WTC11 (cell line): ENCODE results near the gene DPF1. TPM values are rescaled to one million over a fixed set of nuclear protein-coding genes. Genes with fewer than 3 reads are reported as not detected.

Experiments
- ATAC-seq: fragments of 200-7000 bp; cut with Tn5 transposase; 2 replicates; pipeline ENCODE4 v1.10.0; 2021; ENCODE audit warnings: mild to moderate bottlenecking, moderate library complexity
- CTCF ChIA-PET: fragments of 300-600 bp; sonication (Branson Sonifier 250); formaldehyde crosslinking; loops from one replicate; lab custom pipeline; 2021; ENCODE audit warnings: antibody characterized with exemption; lab: Charles Lee
- POLR2A ChIA-PET: fragments of 350-600 bp; sonication (Branson Sonifier 250); formaldehyde crosslinking; loops from one replicate; lab custom pipeline; 2021; ENCODE audit warnings: antibody characterized with exemption; lab: Charles Lee
- DNase-seq: peaks from one replicate; pipeline ENCODE4 v3.0.0; 2021; ENCODE audit warnings: low spot score
- H3K27ac Mint-ChIP-seq: 2 replicates; pipeline ENCODE4 v1.8.0; 2021; ENCODE audit warnings: mixed read lengths
- H3K27me3 Mint-ChIP-seq: 2 replicates; pipeline ENCODE4 v1.8.0; 2021; ENCODE audit warnings: low read depth, mild to moderate bottlenecking, moderate library complexity, mixed read lengths
- H3K36me3 Mint-ChIP-seq: 2 replicates; pipeline ENCODE4 v1.8.0; 2021; ENCODE audit warnings: mixed read lengths
- H3K4me1 Mint-ChIP-seq: 2 replicates; pipeline ENCODE4 v1.8.0; 2022; ENCODE audit warnings: mixed read lengths
- H3K4me3 Mint-ChIP-seq: 2 replicates; pipeline ENCODE4 v1.8.0; 2021; ENCODE audit warnings: mild to moderate bottlenecking, moderate library complexity, mixed read lengths
- H3K9me3 Mint-ChIP-seq: 2 replicates; pipeline ENCODE4 v1.8.0; 2021; ENCODE audit warnings: mixed read lengths
- CBFB ChIP-seq: sonication (generic); formaldehyde crosslinking; IDR thresholded peaks from 2 replicates; pipeline ENCODE4 v1.8.1; 2022; ENCODE audit warnings: mild to moderate bottlenecking, low read depth, missing genetic modification reagents
- FOXK1 ChIP-seq: sonication (generic); formaldehyde crosslinking; IDR thresholded peaks from 2 replicates; pipeline ENCODE4 v1.8.0; 2022; ENCODE audit warnings: mild to moderate bottlenecking, moderate library complexity, missing genetic modification reagents
- JAZF1 ChIP-seq: fragments of 250-450 bp; sonication (Bioruptor Pico); IDR thresholded peaks from 2 replicates; pipeline ENCODE4 v1.9.0; 2021; ENCODE audit warnings: moderate library complexity, mild to moderate bottlenecking, inconsistent platforms
- MXD4 ChIP-seq: fragments of 250-450 bp; sonication (Bioruptor Pico); IDR thresholded peaks from 2 replicates; pipeline ENCODE4 v1.8.0; 2021; ENCODE audit warnings: mild to moderate bottlenecking, moderate library complexity, borderline replicate concordance
- NFATC4 ChIP-seq: fragments of 250-450 bp; sonication (Bioruptor Pico); IDR thresholded peaks from 2 replicates; pipeline ENCODE4 v1.9.0; 2021; ENCODE audit warnings: mild to moderate bottlenecking
- NR3C1 ChIP-seq: sonication (generic); formaldehyde crosslinking; conservative IDR thresholded peaks from 2 replicates; pipeline ENCODE4 v1.8.1; 2023; ENCODE audit warnings: low read depth, mild to moderate bottlenecking, missing genetic modification reagents
- OVOL2 ChIP-seq: fragments of 250-450 bp; sonication (Bioruptor Pico); IDR thresholded peaks from 2 replicates; pipeline ENCODE4 v1.9.0; 2021; ENCODE audit warnings: mild to moderate bottlenecking, borderline replicate concordance
- SMAD3 ChIP-seq: sonication (generic); formaldehyde crosslinking; IDR thresholded peaks from 2 replicates; pipeline ENCODE4 v1.8.0; 2022; ENCODE audit warnings: missing genetic modification reagents, mild to moderate bottlenecking, borderline replicate concordance
- SMAD4 ChIP-seq: sonication (generic); formaldehyde crosslinking; IDR thresholded peaks from 2 replicates; pipeline ENCODE4 v1.8.0; 2022; ENCODE audit warnings: mild to moderate bottlenecking, missing genetic modification reagents
- ZBTB21 ChIP-seq: sonication (generic); formaldehyde crosslinking; IDR thresholded peaks from 2 replicates; pipeline ENCODE4 v1.8.1; 2023; ENCODE audit warnings: mild to moderate bottlenecking, missing genetic modification reagents, borderline replicate concordance
- ZNF232 ChIP-seq: sonication (generic); formaldehyde crosslinking; IDR thresholded peaks from 2 replicates; pipeline ENCODE4 v1.8.0; 2022; ENCODE audit warnings: mild to moderate bottlenecking, missing genetic modification reagents
- ZNF317 ChIP-seq: sonication (generic); formaldehyde crosslinking; IDR thresholded peaks from 2 replicates; pipeline ENCODE4 v1.8.1; 2023; ENCODE audit warnings: low read depth, mild to moderate bottlenecking, moderate library complexity, missing genetic modification reagents, borderline replicate concordance
- total RNA-seq: library from RNA; stranded (reverse); gene quantifications from 3 replicates; pipeline ENCODE4 v1.2.3, GENCODE V29; 2021
- TF ChIP-seq, protein P1 (sequence below): sonication (generic); formaldehyde crosslinking; IDR thresholded peaks from 2 replicates; pipeline ENCODE4 v1.8.0; 2022; ENCODE audit warnings: missing genetic modification reagents
- TF ChIP-seq, protein P2 (sequence below): sonication (generic); formaldehyde crosslinking; conservative IDR thresholded peaks from 2 replicates; pipeline ENCODE4 v1.8.1; 2022; ENCODE audit warnings: mild to moderate bottlenecking, missing genetic modification reagents
- TF ChIP-seq, protein P3 (sequence below): fragments of 200-600 bp; IDR thresholded peaks from 2 replicates; pipeline ENCODE4 v1.8.0; 2022; ENCODE audit warnings: antibody characterized with exemption
- TF ChIP-seq, protein P4 (sequence below): sonication (generic); formaldehyde crosslinking; IDR thresholded peaks from 2 replicates; pipeline ENCODE4 v1.8.1; 2022; ENCODE audit warnings: low read depth, missing genetic modification reagents, borderline replicate concordance
- TF ChIP-seq, protein P5 (sequence below): sonication (generic); formaldehyde crosslinking; IDR thresholded peaks from 2 replicates; pipeline ENCODE4 v1.8.0; 2023; ENCODE audit warnings: mild to moderate bottlenecking, missing genetic modification reagents
- TF ChIP-seq, protein P6 (sequence below): sonication (generic); formaldehyde crosslinking; IDR thresholded peaks from 2 replicates; pipeline ENCODE4 v1.8.0; 2022; ENCODE audit warnings: mild to moderate bottlenecking, missing genetic modification reagents

DPF1 gene
- total RNA-seq, 1 experiment from 2014 or later = 6.8 TPM

DNA sequence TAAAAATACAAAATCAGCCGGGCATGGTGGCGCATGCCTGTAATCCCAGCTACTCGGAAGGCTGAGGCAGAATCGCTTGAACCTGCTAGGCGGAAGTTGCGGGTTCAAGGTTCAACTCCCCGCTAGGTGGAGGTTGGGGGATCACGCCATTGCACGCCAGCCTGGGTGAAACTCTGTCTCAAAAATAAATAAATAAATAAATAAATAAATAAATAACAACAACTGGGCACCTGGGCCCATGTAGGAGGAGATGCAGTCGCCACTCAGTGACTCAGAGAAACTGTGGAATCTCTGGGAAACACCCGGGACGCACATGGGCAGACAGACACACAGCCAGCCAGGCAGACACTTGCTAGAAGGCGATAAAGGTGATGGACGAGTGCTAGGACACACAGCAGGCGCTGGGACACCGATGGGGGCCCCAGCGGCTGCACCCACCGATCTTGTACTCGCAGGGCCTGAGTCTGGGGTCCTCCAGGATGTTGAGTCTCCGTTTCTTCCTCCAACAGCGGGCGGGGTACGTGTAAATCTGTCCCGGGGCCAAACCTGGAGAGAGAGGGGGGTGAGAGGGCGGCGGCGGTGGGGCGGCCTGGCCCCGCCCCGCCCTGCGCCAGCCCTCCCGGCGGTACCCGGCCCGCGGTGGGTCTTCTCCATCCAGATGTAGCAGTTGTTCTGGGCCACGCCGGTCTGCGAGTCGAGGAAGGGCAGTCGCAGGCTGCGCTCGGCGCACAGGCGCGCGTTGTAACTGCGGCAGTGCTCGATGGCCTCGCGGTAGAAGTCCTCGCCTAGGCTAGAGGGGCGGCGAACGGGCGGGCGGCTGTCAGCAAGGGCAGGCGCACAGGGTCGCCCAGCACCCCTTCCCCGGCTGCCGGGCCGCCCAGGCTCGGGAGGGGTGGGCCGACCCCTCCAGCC lies 1.8 kb downstream of the DPF1 start:
- no peak; the same call in 1 of the 2 replicates for ATAC-seq

More for the DNA sequence above, 1.8 kb downstream of the DPF1 start:
- peaks cover 5% of the 10 kb centered on the region; the same call in 1 of the 2 replicates for H3K27me3 Mint-ChIP-seq
- H3K4me1 Mint-ChIP-seq = peaks cover 17% of the 10 kb centered on the region
- no peak overlapping the region for H3K4me3 Mint-ChIP-seq
- no peak for DNase-seq
- H3K27ac Mint-ChIP-seq = no peak overlapping the region
- no peaks in the 10 kb centered on the region for H3K9me3 Mint-ChIP-seq
- TF ChIP-seq CBFB = no peak
- TF ChIP-seq, protein P1, sequence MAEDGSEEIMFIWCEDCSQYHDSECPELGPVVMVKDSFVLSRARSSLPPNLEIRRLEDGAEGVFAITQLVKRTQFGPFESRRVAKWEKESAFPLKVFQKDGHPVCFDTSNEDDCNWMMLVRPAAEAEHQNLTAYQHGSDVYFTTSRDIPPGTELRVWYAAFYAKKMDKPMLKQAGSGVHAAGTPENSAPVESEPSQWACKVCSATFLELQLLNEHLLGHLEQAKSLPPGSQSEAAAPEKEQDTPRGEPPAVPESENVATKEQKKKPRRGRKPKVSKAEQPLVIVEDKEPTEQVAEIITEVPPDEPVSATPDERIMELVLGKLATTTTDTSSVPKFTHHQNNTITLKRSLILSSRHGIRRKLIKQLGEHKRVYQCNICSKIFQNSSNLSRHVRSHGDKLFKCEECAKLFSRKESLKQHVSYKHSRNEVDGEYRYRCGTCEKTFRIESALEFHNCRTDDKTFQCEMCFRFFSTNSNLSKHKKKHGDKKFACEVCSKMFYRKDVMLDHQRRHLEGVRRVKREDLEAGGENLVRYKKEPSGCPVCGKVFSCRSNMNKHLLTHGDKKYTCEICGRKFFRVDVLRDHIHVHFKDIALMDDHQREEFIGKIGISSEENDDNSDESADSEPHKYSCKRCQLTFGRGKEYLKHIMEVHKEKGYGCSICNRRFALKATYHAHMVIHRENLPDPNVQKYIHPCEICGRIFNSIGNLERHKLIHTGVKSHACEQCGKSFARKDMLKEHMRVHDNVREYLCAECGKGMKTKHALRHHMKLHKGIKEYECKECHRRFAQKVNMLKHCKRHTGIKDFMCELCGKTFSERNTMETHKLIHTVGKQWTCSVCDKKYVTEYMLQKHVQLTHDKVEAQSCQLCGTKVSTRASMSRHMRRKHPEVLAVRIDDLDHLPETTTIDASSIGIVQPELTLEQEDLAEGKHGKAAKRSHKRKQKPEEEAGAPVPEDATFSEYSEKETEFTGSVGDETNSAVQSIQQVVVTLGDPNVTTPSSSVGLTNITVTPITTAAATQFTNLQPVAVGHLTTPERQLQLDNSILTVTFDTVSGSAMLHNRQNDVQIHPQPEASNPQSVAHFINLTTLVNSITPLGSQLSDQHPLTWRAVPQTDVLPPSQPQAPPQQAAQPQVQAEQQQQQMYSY = no peak
- no peak for TF ChIP-seq SMAD4 (CRISPR knock-in tag)
- no peak for TF ChIP-seq FOXK1 (CRISPR knock-in tag)
- no peak for TF ChIP-seq NFATC4
- no peak for TF ChIP-seq JAZF1 (CRISPR knock-in tag)
- TF ChIP-seq, protein P2, sequence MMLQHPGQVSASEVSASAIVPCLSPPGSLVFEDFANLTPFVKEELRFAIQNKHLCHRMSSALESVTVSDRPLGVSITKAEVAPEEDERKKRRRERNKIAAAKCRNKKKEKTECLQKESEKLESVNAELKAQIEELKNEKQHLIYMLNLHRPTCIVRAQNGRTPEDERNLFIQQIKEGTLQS (CRISPR knock-in tag) = no peak
- no peak for TF ChIP-seq ZBTB21 (CRISPR knock-in tag)
- TF ChIP-seq OVOL2 (CRISPR knock-in tag) = no peak
- TF ChIP-seq, protein P3, sequence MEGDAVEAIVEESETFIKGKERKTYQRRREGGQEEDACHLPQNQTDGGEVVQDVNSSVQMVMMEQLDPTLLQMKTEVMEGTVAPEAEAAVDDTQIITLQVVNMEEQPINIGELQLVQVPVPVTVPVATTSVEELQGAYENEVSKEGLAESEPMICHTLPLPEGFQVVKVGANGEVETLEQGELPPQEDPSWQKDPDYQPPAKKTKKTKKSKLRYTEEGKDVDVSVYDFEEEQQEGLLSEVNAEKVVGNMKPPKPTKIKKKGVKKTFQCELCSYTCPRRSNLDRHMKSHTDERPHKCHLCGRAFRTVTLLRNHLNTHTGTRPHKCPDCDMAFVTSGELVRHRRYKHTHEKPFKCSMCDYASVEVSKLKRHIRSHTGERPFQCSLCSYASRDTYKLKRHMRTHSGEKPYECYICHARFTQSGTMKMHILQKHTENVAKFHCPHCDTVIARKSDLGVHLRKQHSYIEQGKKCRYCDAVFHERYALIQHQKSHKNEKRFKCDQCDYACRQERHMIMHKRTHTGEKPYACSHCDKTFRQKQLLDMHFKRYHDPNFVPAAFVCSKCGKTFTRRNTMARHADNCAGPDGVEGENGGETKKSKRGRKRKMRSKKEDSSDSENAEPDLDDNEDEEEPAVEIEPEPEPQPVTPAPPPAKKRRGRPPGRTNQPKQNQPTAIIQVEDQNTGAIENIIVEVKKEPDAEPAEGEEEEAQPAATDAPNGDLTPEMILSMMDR = no peak
- TF ChIP-seq ZNF317 (CRISPR knock-in tag) = no peak
- no peak for TF ChIP-seq SMAD3 (CRISPR knock-in tag)
- TF ChIP-seq, protein P4, sequence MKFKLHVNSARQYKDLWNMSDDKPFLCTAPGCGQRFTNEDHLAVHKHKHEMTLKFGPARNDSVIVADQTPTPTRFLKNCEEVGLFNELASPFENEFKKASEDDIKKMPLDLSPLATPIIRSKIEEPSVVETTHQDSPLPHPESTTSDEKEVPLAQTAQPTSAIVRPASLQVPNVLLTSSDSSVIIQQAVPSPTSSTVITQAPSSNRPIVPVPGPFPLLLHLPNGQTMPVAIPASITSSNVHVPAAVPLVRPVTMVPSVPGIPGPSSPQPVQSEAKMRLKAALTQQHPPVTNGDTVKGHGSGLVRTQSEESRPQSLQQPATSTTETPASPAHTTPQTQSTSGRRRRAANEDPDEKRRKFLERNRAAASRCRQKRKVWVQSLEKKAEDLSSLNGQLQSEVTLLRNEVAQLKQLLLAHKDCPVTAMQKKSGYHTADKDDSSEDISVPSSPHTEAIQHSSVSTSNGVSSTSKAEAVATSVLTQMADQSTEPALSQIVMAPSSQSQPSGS (CRISPR knock-in tag) = no peak
- TF ChIP-seq, protein P5, sequence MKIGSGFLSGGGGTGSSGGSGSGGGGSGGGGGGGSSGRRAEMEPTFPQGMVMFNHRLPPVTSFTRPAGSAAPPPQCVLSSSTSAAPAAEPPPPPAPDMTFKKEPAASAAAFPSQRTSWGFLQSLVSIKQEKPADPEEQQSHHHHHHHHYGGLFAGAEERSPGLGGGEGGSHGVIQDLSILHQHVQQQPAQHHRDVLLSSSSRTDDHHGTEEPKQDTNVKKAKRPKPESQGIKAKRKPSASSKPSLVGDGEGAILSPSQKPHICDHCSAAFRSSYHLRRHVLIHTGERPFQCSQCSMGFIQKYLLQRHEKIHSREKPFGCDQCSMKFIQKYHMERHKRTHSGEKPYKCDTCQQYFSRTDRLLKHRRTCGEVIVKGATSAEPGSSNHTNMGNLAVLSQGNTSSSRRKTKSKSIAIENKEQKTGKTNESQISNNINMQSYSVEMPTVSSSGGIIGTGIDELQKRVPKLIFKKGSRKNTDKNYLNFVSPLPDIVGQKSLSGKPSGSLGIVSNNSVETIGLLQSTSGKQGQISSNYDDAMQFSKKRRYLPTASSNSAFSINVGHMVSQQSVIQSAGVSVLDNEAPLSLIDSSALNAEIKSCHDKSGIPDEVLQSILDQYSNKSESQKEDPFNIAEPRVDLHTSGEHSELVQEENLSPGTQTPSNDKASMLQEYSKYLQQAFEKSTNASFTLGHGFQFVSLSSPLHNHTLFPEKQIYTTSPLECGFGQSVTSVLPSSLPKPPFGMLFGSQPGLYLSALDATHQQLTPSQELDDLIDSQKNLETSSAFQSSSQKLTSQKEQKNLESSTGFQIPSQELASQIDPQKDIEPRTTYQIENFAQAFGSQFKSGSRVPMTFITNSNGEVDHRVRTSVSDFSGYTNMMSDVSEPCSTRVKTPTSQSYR (CRISPR knock-in tag) = no peak
- TF ChIP-seq MXD4 (CRISPR knock-in tag) = no peak
- no peak for TF ChIP-seq NR3C1 (CRISPR knock-in tag)
- TF ChIP-seq, protein P6, sequence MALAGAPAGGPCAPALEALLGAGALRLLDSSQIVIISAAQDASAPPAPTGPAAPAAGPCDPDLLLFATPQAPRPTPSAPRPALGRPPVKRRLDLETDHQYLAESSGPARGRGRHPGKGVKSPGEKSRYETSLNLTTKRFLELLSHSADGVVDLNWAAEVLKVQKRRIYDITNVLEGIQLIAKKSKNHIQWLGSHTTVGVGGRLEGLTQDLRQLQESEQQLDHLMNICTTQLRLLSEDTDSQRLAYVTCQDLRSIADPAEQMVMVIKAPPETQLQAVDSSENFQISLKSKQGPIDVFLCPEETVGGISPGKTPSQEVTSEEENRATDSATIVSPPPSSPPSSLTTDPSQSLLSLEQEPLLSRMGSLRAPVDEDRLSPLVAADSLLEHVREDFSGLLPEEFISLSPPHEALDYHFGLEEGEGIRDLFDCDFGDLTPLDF = no peak
- no peak for TF ChIP-seq ZNF232 (CRISPR knock-in tag)
- H3K36me3 Mint-ChIP-seq = no peaks in the 10 kb centered on the region
- ChIA-PET POLR2A (no interaction called here), CTCF (interaction anchor here (0.9 kb wide), 1 partner anchor 35 kb away, joined by 3 read pairs; no protein-coding TSS in a partner anchor)
